GM10248 (cell line): ENCODE data around the gene PNPLA1.

Experiments
- CTCF ChIA-PET: fragments of 300-600 bp; sonication (Branson Sonifier 250); formaldehyde crosslinking; extraction: SDS; loops from one replicate; lab custom pipeline; 2021; ENCODE audit warnings: antibody characterized with exemption; lab: Yijun Ruan, JAX
- POLR2A ChIA-PET: fragments of 350-650 bp; sonication (Branson Sonifier 250); formaldehyde crosslinking; extraction: SDS; loops from one replicate; lab custom pipeline; 2020; ENCODE audit warnings: antibody characterized with exemption; lab: Yijun Ruan, JAX
- DNase-seq: peaks from one replicate; pipeline ENCODE4 v3.0.0; 2012; ENCODE audit errors: extremely low spot score
- TF ChIP-seq, protein P1 (sequence below): IDR thresholded peaks from 2 replicates; pipeline ENCODE4 v1.5.1; 2012; ENCODE audit warnings: mild to moderate bottlenecking, low read depth; ENCODE audit errors: extremely low read depth, missing control alignments, control extremely low read depth

The PNPLA1 gene

DNA sequence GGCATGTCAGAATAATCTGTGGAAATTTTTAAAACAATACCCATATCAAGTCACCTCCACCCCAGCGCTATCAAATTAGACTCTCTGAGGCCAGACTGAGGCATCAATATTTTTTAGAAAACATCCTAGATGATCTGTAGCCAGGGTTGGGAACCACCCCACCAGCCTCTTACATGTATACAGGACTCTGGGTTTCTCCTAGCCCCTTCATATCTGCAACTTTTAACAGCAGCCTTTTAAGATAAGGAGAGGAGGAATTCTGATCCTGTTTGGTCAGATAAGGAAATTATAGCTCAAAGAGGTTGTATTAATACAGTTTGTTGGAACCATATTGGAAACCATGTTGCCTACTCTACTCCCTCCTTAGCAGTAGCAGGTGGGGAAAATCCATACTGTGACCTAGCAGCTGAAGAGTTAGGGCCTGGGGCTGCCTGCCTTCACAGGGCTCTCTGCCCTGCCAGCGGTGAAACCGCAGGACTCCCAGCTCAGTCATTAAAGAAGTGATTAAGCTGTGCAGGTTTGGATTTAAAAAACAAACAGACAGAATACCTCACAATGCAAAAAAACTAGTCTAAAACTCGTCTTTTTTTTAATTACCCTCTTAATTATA, 43.3 kb upstream of the PNPLA1 start:
- no peak for DNase-seq
- TF ChIP-seq, protein P1, sequence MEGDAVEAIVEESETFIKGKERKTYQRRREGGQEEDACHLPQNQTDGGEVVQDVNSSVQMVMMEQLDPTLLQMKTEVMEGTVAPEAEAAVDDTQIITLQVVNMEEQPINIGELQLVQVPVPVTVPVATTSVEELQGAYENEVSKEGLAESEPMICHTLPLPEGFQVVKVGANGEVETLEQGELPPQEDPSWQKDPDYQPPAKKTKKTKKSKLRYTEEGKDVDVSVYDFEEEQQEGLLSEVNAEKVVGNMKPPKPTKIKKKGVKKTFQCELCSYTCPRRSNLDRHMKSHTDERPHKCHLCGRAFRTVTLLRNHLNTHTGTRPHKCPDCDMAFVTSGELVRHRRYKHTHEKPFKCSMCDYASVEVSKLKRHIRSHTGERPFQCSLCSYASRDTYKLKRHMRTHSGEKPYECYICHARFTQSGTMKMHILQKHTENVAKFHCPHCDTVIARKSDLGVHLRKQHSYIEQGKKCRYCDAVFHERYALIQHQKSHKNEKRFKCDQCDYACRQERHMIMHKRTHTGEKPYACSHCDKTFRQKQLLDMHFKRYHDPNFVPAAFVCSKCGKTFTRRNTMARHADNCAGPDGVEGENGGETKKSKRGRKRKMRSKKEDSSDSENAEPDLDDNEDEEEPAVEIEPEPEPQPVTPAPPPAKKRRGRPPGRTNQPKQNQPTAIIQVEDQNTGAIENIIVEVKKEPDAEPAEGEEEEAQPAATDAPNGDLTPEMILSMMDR = no peak
- ChIA-PET POLR2A (no interaction called here), CTCF (no interaction called here)

DNA sequence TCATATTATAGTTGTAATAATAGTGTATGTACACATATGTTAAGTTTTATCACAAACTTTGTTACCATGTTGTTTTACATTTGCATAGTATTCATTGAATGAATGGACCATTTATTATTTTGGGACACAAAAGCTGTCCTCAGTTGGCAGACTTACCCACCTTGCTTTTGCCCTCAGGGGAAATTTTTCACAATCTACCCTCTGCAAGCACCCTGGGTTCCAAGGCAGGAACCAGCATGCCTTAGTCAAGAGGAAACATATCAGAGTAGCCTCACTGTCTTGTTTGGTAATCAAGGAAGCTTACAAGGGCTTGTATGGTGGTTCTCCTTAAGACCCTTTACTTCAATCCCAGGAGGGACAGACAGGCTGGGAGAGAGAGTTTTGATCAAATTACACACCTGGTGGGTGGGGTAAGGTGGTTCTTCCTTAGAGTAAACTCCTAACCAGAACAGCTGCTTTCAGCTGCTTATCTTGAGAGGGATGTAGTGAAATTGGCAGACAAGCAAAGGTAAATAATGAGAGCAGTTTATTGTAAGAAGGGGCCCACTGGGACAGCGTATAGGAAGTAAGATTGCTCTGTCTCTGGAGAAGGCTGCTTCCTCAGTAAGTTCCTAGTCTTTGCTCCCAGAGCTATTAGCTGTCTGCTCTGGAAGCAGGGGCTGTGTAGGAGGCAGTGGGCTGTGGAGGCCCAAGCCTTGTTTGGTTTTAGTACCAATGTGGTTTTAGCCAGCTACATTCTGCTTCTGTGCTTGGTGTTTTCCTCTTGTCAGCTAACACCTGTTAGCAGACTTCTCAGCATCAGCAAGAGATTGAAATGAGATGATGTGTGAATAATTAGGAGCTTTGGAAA, 42.3 kb upstream of the PNPLA1 start:
- DNase-seq = no peak
- POLR2A ChIA-PET = no interaction called here
- CTCF ChIA-PET = interaction anchor here (0.7 to 1.5 kb wide), 3 partner anchors 12 to 132 kb away, joined by 3 to 5 read pairs (median 4); no protein-coding TSS in a partner anchor
- TF ChIP-seq, protein P1 = no peak

DNA sequence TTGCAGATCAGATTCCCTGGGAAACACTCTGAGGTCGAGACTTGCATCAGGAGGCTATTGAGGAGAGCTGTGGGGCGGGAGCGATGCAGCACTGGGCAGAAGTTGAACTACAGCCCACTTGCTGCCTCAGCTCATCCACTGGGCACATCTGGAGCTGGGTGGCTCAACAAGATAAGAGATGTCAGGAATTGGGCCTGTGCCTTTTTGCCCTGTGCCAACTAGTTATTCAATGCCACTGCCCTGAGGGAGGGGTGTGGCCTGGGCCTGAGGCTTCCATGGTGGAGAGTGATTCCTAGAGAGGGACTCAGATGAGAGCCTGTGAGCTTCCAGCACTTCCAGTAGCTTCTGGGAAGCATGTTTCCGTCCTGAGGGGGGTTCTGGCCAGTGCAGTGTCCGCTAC, 40.6 kb upstream of the PNPLA1 start:
- TF ChIP-seq, protein P1 = no peak
- CTCF ChIA-PET = interaction anchor here (0.7 to 1.5 kb wide), 3 partner anchors 24 to 131 kb away, joined by 3 to 5 read pairs (median 3); no protein-coding TSS in a partner anchor
- no peak for DNase-seq
- POLR2A ChIA-PET = no interaction called here

DNA sequence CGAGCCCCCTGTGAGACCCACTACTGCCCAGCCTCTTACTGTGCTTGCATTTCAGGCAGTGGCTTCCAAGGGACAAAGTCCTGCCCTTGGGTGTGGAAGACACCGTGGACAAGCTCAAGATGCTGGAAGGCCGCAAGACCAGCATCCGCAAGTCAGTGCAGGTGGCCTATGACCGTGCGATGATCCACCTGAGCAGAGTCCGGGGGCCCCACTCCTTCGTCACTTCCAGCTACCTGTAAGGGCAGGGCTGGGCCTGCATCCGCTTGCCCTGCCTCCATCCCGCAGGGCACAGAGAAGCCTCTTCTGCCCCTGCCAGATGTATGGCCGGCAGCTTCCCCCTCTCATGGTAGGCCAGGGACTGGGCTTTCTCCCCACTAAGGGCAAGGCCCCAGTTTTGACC, 39.5 kb upstream of the PNPLA1 start:
- TF ChIP-seq, protein P1 = no peak
- no peak for DNase-seq
- ChIA-PET POLR2A (no interaction called here), CTCF (interaction anchor here (1.0 to 1.4 kb wide), 3 partner anchors 21 to 72 kb away, joined by 3 to 4 read pairs (median 4); no protein-coding TSS in a partner anchor)

DNA sequence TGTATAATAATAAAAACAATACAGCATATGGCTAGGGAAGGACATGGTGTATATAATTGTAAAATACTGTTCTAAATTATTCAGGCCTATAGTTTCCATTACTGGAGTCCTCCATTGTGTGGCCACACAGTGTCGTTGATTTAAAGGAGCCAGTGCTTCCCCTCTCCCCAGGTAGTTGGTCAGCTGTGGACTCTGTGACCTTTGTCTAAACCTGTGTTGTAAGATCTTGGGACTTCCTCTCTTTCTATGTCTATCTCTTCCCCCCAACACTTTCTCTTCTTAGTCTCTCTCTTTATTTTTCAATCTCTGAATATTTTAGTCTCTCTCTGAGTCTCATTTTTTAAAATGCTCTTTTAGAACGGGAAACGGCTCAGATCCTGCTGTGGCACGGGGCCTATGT, 37.7 kb upstream of the PNPLA1 start:
- DNase-seq = no peak
- TF ChIP-seq, protein P1 = no peak
- POLR2A ChIA-PET = no interaction called here
- CTCF ChIA-PET = no interaction called here

DNA sequence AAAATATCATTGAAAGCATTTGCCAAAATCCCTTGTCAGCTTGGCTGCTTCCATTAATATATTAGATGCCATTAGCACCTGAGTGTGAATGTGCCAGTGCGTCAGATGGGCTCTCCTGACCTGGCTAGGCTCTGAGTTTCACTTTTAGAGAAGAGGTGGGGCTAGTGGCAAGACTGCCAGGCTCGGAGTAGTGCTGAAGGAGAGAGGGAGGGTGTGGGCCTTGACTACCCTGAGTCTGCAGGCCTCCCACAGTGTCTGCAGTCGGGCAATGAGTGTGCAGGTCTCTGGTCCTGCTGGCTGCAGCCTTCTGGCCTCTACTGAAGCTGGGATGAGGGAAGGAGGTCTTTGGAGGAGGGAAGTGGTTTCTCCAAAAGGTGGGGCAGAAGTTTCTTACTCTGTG, 34.6 kb upstream of the PNPLA1 start:
- CTCF ChIA-PET = interaction anchor here (1.3 kb wide), 1 partner anchor 21 kb away, joined by 3 read pairs; no protein-coding TSS in a partner anchor
- TF ChIP-seq, protein P1 = no peak
- DNase-seq = no peak
- POLR2A ChIA-PET = no interaction called here
